HG03108 (cell line): ENCODE measurements around the gene FGF14.

Experiments used
- ATAC-seq: cut with Tn5 transposase; IDR thresholded peaks from one replicate; pipeline ENCODE4 v1.9.1; 2021; ENCODE audit warnings: moderate library complexity; ENCODE audit not compliant: unreplicated experiment

The FGF14 gene

DNA sequence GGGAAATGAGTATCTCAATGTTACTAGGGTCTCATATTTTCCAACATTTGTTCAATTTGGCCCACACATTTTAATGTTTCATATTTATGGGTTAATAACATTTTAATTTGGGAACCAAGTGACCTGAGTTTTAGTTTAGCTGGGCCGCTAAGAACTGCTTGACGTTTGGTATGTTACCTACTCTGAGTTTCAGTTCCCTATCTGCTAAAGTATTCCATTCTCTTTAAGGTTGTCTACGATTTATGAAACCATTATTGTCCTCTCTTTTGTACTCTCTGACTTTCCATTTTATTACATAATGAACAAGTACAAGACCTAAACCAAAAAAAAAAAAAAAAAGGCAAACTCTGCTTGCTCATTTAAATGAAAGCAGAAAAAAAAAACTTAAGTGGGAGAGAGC lies 89.9 kb downstream of the FGF14 start:
- no peak for ATAC-seq

DNA sequence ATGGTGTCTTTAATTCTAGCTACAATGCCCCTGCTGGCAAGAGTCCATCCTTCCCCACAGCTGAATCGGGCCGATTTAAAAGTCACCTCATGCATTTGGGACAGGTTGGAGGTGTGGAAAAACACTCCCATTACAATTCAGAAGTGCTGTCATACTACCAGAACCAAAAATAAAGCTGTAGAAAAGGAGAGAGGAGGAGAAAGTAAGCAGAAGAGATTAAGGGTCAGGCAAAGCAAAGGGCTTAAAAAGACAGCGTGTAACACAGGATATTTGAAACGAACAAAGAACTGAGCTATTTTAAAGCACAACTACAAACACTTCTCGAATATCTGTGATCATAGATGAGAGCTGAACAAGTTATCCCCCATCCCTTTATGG lies 90.4 kb downstream of the FGF14 start:
- ATAC-seq: no peak

DNA sequence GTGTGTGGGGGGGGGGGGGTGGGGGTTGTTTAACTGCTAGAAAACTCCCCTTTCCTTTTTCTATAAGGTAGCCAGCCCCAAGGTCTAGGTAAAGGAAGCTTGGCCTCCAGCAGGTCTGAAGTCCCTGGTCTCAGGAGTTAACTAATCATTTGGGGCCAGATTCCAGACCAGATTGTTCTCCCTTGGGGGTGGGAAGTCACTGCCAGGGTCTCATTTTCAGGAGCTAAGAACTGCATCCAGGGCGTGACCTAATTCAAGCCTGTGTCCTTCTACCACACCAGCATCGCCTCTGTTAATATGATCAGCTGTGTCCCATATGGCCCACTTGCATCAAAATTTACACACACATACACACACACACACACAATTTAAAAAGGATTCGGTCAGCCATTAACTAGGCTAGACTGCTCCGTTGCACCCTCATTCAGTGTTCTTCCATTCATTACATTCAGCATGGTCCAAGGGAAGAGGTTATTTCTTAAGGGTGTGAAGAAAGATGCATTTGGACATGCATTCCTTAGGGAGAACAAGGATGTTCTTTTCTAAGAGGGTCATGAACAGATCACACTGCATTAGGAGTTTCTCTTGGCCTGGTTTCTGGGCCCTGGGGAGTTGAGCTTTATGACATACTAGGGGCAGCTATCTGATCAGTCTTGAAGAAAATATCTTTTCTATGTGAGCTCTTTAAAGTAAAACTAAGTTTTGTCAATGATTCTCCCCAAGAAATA lies 91.0 kb downstream of the FGF14 start:
- no peak for ATAC-seq

DNA sequence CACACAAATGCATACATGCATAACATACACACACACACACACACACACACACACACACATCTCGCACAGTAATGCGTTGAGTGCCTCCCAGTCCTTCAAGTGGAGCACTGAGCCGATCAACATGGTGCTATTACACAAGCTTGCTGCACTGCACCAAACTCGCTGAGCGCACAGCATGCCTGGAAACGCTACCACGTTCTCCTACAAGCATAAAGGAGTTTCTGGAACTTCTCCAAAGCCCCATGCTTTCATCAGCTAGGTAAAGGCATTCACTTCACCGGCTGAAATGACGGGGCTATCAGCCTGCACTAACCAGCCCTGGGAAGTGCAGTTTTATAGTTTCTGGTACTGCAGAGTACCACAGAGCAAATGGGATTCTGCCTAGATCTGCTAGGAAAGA lies 92.7 kb downstream of the FGF14 start:
- no peak for ATAC-seq

DNA sequence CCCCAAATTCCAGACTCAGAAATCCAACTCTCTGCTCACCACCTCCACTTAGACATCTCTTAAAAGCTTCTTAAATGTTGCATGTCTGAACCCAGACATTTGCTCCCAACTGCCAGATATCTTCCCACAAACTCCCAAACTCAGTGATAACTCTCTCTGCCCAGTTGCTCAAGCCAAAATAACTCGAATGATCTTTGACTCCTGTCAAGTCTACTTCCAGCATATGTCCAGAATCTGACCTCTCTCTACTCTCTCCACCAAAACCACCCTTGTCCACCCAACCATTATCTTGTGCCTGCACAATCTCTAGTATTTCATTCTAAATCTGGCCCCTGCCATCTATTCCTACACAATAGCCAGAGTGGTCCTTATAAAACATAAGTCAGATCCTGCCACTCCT lies 99.3 kb downstream of the FGF14 start:
- no peak for ATAC-seq

DNA sequence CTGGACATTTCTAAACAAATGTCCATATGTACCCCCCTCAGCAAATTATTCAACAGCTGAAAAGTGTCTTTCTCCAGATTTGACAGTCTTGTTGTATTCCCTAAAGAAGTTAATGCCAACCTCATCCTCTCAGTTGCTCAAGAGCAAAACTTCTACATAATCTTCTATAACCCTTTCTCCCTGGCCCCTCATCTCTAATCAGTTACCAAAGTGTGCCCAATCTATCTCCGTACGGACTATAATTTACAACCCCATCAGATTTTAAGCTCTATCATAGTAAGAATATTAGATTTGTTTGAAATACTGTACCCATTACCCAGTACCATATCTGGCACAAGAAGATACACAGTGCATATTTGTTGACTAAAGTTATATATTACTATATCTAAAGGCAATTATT lies 101.5 kb downstream of the FGF14 start:
- no peak for ATAC-seq

DNA sequence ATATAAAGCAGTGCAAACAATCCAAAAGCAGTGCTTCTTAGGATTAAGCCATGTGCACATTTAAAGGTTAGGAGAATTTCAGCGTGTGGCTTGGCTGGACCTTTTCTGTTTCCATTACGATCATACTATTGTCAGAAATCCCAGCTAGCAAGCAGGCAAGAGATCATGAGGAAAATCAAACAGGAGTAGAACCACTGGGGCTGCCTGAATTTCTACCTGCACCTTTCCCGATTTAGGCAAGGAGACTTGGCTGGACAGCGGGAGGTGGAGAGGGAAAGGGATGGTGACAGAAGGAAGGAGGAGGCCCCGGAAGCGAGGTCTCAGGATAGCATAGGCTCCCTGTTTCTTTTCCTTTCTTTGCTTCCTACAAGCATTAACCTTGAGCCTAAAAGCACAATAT lies 102.5 kb downstream of the FGF14 start:
- ATAC-seq: no peak

DNA sequence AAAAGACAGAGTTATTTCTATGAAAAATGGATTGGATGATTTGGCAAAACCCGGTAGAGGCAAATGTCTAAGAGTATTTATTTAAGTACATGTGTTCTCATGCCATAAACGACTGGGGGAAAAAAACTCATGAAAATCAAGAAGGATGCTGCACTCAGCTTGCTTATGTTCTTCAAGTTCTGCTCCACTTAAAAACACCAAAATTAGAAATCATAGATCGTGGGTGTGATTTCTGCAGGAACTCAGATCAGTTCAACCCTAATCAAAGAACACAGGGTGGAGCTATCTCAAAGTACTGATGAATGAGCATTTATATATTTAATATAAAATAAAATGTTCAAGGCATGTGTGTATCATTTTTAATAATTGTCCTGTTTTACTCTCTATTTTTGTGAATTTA lies 103.8 kb downstream of the FGF14 start:
- no peak for ATAC-seq

DNA sequence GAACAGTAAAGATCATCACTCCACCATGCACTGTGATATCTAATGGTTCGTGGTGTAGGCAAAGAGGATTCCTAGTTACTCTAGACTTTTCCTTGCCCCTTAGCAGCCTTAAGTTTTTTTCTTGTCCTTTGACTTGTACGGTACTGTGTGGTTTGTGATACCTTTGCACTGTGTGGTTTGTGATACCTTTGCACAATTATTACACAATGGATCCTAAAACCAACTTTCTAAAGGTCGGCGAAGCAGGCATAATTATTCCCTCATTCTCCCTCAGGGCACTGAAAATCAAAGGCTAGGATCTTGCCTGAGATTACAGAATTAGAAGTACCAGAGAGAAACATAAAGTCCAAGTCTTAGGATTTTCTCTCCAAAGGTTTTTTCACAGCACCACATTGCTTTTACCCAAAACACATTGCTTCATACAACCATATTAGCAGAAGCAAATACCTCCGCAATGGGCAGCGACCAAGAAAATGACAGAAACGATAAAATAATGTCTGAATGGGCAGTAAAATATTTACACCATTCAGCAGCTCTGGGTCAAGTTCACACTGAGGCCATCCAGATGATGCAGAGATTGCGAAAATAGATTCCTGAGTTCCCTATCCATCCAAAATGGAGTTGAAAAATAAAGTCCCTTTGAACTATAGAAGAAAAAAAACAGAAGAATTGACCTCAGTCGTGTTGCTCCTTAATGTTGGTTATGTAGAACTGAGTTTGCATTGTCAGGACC lies 106.4 kb downstream of the FGF14 start:
- no peak for ATAC-seq

DNA sequence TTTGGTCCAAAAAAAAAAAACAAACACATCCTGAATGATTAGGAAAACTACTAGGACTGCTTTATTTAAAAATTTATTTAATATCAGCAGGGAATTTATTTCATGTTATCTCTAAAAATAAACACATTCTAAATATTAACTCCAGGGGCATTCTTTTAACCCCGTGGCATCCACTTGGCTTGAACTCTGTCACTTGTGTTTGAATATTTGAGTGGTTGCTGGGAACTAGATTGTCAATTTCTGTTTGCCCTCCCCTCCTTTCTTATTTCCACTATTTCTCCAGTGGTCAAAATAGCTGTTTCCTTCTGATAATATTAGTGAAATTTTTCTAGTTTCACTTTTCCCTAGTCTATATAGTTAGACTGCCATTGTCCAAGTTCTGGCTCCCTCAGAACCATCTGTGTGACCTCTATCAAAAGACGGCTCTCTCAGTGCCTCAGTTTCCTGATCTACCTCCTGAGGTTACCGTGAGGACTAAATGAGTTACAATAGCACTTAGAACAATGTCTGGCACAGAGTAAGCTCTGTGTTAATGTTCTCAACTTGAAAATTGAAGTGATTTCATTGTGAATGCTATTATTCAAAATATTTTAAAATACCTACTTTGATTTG lies 107.3 kb downstream of the FGF14 start:
- no peak for ATAC-seq

DNA sequence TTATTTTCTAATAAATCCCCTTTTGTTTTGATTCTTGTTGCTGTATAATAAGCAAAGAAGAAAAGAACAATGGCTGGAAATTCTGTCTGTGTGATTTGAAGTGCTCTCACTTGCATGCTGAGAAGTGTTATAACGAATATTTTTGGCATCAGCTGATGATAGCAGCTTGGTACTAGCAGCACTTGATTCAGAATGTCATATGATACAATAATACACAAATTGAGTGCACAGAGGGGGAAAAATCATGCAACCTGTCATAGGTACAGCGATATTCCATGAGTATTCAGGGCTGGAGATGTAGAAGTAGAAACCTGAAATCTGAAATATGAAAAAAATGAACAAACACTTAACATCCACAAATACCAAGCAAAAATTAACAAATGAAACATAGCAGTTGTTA lies 108.1 kb downstream of the FGF14 start:
- no peak for ATAC-seq

DNA sequence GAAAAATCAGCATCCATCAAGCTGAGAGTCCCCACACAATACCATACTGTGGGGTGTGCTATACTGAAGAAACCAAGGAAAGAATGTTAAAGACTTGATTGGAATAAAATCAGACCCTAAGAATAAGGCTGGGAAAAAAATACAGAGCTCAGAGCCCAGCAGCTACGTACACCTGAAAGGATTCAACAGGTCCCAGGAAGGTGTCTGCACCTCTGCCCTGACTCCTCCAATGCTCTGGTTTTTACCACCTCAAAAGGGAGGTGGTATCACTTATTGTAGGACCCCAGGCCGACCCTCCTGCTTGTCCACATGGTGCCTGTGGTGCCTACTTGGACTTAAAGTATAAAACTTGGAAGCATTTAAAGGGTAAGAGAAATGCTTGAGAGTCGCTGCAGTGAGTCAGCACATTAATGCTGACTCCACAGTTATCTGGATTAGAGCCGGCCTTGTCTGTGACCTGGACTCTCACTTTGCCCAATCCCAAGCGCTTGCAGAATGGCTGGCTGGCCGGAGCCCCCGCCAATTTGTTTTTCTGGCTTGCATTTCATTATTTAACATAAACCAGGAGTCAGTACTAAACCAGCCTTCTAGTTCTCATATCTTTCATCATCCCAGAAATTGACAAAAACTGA lies 110.1 kb downstream of the FGF14 start:
- ATAC-seq: no peak

DNA sequence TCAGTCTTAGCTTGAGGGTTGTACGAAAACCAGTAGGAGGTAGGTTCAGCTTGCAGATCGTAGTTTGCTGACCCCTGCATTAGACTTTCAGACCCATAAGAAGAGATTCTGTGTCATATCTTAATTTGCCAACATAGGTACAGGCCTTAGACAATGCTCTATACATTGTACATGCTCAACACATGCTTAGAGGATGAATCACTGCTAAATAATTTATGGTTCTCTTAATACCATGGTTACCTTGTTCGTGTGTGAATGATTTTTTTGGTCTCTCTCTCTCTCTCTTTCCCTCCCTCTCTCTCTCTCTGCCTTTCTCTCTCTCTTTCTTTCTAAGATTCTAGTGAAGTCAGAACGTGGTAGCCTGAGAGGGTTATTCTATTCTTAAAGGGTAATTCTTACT lies 112.2 kb downstream of the FGF14 start:
- no peak for ATAC-seq

DNA sequence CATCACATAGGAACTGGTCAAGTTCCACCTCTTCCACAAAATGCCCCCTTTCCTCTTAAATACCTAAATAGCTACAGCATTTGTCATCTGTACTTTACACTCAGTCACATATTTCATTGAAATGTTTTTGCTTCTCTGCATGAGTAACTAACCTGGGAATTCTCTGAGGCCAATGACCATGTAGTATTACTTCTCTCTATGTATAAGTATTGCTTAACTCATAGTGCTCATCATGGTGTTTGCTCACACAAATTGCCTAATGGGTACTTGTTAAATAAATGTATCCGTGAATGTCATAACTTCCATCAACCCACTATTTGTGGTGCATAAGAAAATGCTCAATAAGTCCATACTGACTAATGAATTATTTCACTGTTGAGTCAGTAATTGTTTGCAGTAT lies 115.5 kb downstream of the FGF14 start:
- no peak for ATAC-seq

DNA sequence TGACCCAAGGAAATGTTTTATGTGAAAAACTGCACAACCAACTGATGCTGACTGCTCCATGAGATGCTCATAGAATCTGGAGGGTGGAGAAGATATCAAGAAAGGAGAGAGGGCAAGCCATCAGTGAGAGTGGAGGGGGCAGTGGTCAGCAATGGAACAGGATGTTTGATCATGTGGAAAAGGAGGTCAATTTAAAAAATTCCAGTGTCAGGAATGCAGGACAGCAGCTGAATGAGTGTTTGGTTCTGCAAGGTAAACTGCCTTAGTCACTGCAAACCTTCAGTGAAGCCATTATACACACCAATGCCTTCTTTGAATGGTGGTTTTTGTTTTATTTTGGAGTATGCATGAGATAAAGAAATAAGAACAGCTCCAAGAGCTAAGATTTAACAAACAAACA lies 121.5 kb downstream of the FGF14 start:
- no peak for ATAC-seq

DNA sequence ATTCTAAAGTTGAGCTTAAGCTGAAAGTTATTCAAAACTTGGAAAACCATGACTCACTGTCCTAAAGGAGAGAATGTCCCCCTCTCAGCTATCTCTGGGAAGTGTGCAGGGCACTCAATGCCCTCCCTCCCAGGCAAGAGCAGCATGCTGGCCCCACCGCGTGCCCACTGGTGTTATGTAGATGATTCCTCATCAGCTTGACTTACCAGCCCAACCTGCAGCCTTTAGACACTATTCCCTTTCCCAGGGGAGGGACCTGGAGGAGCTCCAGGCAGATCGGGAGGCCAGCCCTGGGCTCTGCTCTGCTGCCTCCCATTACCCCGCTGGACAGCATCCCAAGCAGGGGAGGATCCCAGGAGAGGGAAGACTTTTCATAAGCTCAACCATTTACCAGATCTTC lies 124.6 kb downstream of the FGF14 start:
- ATAC-seq: no peak

DNA sequence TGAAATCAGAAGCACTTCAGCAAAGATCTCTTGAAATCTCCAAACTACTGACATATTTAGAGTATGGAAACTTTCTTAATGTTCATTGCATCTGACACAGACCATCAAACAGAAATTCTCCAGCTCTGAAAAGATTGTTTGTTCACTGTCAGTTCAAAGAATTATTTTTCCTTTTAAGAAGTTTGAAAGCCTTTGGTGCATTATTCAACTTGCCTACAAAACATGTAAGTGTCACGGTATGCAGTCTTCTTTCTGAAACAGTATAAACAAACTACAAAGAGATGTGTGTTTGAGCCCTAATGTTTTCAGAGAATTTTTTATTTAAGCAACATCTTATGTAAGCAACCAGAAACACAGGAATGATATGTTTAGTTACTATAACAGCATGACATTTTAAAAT lies 125.4 kb downstream of the FGF14 start:
- no peak for ATAC-seq

DNA sequence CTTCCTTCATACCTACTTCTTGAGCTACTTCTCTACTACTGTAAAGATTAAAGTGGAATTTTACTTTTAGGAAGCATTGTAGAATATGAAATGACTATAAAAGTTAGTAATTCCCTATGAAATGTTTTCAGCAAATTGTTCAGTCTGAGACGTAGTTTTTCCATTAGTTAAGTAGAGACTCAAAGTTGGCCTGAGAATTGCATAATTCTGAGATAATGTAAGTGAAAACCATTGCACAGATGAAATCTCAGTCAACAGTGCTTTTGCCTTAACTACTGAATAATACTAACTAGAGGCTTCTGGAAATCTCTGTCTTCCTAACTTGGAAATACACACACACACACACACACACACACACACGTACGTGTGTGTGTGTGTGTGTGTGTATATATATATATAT lies 125.9 kb downstream of the FGF14 start:
- no peak for ATAC-seq

DNA sequence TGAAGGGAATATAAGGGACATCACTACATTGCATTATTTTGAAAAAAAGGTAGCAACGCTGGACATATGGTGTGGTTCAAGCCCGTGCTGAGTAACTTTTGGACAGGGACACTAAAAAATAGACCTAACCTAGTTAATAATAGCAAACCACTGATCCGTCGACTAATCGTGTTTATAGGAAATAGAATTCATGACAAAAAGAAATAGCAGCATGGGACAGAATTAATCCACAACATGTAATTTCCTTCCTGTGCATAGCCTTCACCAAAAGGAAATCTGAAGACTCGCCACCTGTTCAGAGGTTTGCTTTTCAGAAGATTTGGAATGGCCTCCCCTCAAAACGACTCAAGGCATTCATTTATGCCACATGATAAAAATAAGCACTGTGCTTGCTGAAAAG lies 128.7 kb downstream of the FGF14 start:
- ATAC-seq: no peak

DNA sequence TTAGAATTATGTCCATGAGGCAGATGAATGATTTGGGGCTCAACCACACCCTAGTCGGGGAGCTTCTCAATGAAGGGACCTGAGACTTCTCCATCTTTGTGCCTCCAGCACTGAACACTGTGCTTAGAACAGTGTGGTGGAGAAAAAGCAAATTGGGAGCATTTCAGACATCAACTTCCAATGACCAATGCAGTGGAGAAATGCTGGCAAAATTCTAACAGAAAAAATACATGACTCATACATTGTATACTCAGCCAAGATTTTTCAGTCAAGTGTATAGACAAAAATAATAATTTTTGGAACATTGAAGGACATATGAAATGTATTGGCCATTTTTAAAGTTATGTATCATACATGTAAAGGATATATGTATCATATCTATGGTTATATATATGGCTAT lies 134.7 kb downstream of the FGF14 start:
- ATAC-seq: no peak

DNA sequence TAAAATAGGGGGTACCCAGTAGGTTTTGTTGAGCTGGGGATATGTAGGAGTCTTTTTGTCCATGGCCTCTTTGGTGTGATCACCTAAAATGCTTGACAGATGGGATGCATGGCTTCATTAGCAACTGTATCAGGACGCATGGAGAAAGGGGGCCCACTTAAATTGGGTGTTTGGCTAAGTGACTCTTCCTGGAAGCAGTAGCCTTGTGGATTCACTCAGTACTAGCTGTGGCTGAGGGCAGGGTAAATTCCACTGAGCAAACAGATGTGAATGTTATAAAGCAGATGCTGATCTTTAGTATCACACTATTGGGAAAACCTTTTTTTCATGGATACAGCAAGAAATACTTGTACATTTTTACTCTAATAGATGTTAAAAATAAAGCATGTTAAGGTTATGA lies 140.0 kb downstream of the FGF14 start:
- no peak for ATAC-seq

DNA sequence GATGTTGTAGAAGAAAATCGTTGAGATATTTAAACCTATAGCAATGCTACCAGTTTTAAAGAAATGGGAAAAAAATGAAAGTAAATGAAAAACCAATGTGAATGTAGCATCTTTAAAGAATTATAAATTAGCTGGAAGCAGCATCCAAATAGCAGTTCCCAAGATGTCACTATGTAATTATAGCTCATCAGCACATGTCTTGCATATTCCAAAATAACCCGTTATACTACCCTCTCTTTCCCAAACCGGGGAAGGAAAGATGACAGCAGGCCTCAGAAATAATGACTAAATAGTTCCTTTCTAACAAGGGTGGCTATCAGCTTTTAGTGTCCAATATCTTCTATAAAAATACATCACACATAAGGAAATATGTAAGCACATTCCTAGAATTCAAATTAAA lies 140.5 kb downstream of the FGF14 start:
- ATAC-seq: no peak
